Stimulated activated CD4-positive, alpha-beta T cell treated with anti-CD3 and anti-CD28 coated beads, Interleukin-15, amount 100 ng/mL, for 24 hours (primary cell): ENCODE results near the gene ACOX3.

ENCODE experiments used
- DNase-seq: peaks from one replicate; pipeline ENCODE4 v3.0.0-alpha.2; 2020

The ACOX3 gene

GRCh38 chr4:8467016-8467415, 26.5 kb upstream of the ACOX3 start:
- no peak for DNase-seq

DNA sequence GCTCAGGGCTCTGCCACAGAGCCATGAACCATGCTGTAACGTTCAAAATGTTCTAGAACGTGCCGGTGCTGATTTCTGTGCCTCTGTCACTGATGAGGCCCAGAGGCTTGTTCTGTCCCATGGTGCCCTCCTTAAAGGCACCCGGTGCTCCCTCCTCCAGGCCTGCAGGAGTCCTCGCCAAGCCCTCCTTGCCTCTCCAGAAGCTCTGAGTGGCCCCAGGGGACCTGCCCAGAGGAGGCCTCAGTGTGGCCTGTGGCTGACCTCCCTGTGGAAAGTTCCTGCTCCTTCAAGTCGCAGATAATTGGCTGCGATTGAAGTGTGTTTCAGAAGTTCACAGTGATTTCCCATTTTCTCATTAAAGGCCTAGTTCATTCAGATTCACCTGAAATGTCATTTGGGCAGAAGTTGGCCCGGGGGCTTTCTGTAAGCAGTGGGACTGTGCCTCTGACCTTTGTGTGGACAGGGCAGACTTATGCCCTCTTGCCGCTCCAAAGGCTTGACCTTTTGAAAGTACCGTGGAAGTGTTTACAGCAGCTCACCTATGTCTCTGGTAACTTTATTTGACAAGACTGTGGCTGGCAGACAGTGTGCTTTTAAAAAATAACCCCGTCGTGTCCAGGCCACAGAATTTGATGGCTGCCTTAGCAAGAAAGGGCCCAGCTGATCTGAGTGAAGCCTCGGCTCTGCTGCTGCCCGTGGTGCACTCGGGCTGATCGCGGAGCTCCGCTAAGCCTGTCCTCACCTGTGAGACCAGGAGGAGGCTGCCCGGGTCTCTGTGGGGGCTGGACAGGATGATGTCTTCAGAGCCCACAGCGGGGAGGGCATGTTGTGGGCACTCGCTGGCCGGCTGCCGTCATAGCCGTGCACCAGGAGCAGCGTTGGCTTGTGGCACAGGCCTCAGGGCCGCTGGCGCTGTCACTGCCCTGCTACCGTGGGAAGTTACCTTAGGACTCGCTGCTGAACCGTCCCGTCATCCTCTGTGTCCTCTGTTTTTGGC, 25.4 kb upstream of the ACOX3 start:
- DNase-seq: no peak

- no peak for DNase-seq
Measured at GRCh38 chr4:8464381-8464780, 23.9 kb upstream of the ACOX3 start.

GRCh38 chr4:8463811-8464210, 23.3 kb upstream of the ACOX3 start:
- DNase-seq: no peak

- no peak for DNase-seq
Measured at GRCh38 chr4:8461616-8462015, 21.1 kb upstream of the ACOX3 start.

- DNase-seq: no peak
Measured at GRCh38 chr4:8461086-8461485, 20.6 kb upstream of the ACOX3 start.

- DNase-seq: peak; percentile 9
Measured at GRCh38 chr4:8459867-8460445, 19.4 kb upstream of the ACOX3 start.

DNA sequence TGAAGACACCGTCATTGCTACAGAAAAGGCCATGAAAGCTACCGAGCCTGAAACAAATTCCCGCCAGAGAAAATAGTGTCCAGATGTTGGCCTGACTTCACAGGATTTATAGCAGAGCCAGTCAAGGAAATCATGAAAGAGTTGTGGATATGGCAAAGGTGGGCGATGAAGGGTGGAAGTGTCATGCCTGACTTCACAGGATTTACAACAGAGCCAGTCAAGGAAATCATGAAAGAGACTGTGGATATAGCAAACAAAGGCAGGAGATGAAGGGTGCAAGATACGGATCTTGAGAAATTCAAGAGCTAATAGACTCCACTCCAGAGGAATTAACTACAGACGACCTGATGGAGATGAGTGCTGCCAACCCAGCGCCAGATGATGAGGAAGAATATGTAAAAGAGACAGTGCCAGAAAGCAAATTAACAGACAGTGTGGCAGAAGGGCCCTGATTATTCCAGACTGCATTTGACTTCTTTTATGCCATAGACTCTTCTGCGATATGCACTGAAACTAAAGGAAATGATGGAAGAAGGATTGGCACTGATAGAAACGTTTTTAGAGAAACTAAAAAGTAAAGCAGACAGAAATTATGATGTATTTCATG, 17.2 kb upstream of the ACOX3 start:
- DNase-seq: no peak

GRCh38 chr4:8453957-8454356, 13.4 kb upstream of the ACOX3 start:
- no peak for DNase-seq

DNA sequence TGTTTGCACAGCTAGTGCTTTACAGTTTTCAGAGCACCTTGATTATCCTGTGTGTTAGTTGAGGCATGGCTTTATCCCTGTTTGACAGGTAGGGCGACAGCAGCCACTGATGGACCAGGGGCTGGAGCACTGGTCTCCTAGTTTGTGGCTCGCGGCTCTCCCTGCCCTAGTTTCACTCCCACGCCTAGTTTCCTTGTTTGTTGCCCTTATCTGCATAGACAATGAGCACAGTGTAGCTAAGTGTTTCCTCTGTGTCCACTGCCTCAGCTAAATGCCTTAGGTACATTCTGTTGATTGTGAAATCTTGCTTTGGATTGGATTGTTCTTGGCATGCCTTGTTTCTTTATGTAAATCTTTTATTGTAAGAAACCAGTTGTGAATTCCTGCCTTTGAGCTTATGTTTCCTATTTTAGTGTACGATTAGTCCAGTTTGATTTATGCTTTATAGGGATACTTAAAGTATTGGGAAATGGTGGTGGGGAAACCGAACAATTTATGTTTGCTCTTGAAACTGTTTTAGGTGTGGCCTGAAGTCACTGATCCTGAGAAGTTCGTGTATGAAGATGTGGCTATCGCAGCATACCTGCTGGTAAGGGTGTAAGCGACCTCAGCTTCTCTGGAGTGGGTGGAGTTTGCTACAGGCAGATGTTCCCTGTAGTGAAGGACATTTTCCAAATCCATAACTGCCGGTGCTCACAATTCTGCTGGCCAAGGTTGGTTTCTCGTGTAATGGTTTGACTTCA, 11.1 kb upstream of the ACOX3 start:
- no peak for DNase-seq

GRCh38 chr4:8446122-8446521, 5.6 kb upstream of the ACOX3 start:
- DNase-seq: no peak

DNA sequence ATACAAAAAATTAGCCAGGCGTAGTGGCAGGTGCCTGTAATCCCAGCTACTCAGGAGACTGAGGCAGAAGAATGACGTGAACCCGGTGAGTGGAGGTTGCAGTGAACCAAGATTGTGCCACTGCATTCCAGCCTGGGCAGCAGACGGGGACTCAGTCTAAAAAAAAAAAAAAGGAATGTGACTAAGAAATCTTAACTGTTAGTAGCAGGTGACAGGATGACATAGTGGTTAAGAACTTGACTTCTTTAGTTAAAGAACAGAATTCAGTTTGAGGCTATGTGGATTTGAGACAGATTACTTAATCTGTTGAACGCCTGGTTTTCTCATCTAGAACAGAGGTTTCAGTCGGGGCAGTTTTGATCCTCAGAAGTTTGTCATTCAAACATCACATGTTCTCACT, 3.3 kb upstream of the ACOX3 start:
- DNase-seq: no peak

GRCh38 chr4:8442596-8443358, 2.3 kb upstream of the ACOX3 start:
- DNase-seq: no peak

GRCh38 chr4:8441499-8442091, 1.1 kb upstream of the ACOX3 start:
- no peak for DNase-seq

DNA sequence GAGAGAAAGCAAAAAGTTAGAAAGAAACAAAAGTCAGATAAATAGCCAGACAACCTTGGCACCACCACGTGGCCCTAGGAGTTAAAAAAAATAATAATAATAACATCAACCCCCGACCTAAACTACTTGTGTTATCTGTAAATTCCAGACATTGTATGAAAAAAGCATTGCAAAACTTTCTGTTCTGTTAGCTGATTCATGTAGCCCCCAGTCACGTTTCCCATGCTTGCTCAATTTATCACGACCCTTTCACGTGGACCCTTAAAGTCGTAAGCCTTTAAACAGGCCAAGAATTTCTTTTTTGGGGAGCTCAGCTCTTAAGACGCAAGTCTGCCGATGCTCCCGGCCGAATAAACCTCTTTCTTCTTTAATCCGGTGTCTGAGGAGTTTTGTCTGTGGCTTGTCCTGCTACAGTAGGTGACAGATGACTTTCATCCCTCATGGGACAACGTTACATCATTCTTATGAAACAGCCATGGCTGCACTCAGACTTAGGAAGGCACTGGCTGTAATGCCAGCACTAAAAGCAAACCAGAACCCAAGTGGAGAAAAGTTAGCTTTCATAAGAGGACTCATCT, 520 bp downstream of the ACOX3 start:
- no peak for DNase-seq

- no peak for DNase-seq
Measured at GRCh38 chr4:8439168-8439567, 1.4 kb downstream of the ACOX3 start.

GRCh38 chr4:8438743-8439142, 1.8 kb downstream of the ACOX3 start:
- no peak for DNase-seq

DNA sequence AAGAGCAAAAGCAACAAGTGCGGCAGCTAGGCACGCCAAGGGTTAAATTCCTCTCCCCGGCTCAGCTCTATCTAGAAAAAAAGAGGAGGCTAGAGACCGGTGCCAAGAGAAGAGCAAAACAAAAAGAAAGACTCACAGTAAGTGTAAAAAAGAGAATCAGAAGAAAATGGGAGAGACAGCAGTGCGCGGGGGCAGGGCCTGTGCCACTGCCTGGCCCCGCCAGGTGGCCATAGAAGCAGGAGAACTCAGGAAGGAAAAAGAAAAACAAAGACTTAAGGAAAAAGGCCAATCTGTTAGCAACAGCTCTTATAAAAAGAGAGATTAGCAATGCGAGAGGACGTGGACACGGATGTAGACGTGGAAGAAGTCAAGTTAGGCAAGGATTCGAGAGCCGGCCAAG, 3.2 kb downstream of the ACOX3 start:
- DNase-seq: no peak

- DNase-seq: peak; percentile 59
Measured at GRCh38 chr4:8435656-8436121, 4.8 kb downstream of the ACOX3 start.

DNA sequence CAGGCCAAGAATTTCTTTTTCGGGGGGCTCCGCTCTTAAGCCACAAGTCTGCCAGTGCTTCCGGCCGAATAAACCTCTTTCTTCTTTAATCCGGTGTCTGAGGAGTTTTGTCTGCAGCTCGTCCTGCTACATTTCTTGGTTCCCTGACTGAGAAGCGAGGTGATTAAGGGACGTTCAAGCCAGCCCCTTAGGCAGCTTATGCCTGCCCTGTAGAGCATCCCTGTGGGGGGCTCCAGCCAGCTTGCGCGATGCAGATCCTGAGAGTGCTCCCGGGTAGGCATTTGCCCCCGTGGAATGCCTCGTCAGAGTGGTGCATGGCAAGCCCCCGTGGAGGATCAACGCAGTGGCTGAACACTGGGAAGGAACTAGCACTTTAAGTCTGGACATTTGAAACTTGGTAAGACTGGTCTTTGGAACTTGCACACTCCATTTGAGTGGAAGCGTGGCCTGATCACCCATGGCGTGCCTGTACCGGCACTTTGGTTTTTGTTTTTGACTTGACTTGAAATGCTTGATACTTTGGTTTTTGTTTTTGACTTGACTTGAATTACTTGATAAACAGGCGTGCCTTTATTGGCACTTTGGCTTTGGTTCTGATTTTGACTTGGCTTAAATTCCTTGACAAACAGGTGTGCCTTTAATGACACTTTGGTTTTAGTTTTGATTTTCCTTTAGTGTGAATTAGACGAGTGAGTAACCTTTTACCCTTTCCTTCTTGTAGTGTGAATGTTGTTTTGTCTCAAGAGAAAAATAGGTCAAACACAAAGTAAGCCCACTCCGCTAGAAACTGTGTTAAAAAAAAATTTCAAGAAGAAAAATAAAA, 6.1 kb downstream of the ACOX3 start:
- no peak for DNase-seq

DNA sequence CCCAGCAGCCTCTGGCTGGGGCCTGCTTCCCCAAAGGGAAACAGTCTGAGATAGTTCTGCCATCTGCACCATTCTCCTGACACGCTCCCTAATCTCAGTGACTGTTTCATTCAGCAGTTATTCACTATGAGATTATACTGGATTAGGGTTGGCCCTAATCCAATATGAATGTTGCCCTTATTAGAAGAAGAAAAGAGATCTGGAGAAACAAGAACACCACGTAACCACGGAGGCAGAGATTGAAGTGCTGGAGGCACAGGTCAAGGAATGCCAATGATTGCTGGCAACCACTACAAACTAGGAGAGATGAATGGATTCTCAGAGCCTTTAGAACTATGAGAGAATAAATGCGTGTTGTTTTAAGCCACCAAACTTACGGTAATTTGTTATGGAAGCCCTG, 7.4 kb downstream of the ACOX3 start:
- no peak for DNase-seq
